ENCODE data around the gene NFIX. TPM values are rescaled to one million over a fixed set of nuclear protein-coding genes. Genes with fewer than 3 reads are reported as not detected.

Gene NFIX
- total and polyA plus RNA-seq, 2 of the 13 experiments (the other 11 are each of a cell fraction or from before 2014, with no cell fraction given): 3.4 to 5.4 TPM

DNA sequence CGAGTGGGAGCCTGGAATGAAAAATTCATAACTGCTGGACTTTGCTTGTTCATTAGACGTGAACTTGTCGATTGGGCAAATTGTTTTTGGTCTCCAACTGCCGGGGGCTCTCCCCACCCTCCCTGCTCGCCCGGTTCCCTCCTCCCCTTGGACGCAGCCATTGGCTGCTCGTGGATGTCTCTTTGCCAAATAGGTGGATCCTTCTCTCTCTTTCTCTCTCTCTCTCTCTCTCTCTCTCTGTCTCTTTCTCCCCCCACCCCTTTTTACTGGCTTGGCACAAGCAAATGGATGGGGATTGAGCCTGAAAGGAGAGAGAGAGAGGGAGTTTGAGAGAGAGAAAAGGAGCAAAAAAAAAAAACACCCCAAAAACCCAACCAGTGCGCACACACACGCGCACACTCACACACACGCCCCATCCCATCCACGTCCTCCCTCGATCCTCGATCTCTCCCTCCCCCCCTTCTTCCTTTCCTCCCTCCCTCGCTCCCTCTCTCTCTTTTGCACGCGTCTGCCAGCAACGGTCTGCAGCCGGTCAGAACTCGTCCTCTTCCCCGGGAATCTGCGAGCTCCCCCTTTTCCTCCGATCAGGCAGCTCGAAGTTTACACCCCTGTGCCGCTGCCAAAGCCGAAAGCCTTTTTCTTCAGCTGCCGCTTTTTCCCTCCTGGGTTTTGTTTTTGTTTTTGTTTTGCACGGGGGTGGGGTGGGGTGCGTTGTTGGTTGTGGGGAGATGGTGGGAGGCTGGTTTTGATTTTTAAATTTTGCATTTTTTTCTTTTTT, 27.8 kb downstream of the NFIX start (continued):
- TF ChIP-seq, protein P1, sequence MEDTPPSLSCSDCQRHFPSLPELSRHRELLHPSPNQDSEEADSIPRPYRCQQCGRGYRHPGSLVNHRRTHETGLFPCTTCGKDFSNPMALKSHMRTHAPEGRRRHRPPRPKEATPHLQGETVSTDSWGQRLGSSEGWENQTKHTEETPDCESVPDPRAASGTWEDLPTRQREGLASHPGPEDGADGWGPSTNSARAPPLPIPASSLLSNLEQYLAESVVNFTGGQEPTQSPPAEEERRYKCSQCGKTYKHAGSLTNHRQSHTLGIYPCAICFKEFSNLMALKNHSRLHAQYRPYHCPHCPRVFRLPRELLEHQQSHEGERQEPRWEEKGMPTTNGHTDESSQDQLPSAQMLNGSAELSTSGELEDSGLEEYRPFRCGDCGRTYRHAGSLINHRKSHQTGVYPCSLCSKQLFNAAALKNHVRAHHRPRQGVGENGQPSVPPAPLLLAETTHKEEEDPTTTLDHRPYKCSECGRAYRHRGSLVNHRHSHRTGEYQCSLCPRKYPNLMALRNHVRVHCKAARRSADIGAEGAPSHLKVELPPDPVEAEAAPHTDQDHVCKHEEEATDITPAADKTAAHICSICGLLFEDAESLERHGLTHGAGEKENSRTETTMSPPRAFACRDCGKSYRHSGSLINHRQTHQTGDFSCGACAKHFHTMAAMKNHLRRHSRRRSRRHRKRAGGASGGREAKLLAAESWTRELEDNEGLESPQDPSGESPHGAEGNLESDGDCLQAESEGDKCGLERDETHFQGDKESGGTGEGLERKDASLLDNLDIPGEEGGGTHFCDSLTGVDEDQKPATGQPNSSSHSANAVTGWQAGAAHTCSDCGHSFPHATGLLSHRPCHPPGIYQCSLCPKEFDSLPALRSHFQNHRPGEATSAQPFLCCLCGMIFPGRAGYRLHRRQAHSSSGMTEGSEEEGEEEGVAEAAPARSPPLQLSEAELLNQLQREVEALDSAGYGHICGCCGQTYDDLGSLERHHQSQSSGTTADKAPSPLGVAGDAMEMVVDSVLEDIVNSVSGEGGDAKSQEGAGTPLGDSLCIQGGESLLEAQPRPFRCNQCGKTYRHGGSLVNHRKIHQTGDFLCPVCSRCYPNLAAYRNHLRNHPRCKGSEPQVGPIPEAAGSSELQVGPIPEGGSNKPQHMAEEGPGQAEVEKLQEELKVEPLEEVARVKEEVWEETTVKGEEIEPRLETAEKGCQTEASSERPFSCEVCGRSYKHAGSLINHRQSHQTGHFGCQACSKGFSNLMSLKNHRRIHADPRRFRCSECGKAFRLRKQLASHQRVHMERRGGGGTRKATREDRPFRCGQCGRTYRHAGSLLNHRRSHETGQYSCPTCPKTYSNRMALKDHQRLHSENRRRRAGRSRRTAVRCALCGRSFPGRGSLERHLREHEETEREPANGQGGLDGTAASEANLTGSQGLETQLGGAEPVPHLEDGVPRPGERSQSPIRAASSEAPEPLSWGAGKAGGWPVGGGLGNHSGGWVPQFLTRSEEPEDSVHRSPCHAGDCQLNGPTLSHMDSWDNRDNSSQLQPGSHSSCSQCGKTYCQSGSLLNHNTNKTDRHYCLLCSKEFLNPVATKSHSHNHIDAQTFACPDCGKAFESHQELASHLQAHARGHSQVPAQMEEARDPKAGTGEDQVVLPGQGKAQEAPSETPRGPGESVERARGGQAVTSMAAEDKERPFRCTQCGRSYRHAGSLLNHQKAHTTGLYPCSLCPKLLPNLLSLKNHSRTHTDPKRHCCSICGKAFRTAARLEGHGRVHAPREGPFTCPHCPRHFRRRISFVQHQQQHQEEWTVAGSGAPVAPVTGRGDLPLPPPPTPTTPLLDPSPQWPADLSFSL (CRISPR knock-in tag; IDR thresholded peaks at IDR 0.05): peak; percentile 24; the same call in 1 of the 2 replicates
- TF ChIP-seq, protein P2, sequence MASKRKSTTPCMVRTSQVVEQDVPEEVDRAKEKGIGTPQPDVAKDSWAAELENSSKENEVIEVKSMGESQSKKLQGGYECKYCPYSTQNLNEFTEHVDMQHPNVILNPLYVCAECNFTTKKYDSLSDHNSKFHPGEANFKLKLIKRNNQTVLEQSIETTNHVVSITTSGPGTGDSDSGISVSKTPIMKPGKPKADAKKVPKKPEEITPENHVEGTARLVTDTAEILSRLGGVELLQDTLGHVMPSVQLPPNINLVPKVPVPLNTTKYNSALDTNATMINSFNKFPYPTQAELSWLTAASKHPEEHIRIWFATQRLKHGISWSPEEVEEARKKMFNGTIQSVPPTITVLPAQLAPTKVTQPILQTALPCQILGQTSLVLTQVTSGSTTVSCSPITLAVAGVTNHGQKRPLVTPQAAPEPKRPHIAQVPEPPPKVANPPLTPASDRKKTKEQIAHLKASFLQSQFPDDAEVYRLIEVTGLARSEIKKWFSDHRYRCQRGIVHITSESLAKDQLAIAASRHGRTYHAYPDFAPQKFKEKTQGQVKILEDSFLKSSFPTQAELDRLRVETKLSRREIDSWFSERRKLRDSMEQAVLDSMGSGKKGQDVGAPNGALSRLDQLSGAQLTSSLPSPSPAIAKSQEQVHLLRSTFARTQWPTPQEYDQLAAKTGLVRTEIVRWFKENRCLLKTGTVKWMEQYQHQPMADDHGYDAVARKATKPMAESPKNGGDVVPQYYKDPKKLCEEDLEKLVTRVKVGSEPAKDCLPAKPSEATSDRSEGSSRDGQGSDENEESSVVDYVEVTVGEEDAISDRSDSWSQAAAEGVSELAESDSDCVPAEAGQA (IDR thresholded peaks at IDR 0.05; ENCODE audit: low read depth): 0 out of 2 replicates have a peak, but pooled peaks have one; percentile 57
- TF ChIP-seq, protein P2 (CRISPR knock-in tag; IDR thresholded peaks at IDR 0.05; ENCODE audit: borderline replicate concordance): no peak
- TF ChIP-seq, protein P3, sequence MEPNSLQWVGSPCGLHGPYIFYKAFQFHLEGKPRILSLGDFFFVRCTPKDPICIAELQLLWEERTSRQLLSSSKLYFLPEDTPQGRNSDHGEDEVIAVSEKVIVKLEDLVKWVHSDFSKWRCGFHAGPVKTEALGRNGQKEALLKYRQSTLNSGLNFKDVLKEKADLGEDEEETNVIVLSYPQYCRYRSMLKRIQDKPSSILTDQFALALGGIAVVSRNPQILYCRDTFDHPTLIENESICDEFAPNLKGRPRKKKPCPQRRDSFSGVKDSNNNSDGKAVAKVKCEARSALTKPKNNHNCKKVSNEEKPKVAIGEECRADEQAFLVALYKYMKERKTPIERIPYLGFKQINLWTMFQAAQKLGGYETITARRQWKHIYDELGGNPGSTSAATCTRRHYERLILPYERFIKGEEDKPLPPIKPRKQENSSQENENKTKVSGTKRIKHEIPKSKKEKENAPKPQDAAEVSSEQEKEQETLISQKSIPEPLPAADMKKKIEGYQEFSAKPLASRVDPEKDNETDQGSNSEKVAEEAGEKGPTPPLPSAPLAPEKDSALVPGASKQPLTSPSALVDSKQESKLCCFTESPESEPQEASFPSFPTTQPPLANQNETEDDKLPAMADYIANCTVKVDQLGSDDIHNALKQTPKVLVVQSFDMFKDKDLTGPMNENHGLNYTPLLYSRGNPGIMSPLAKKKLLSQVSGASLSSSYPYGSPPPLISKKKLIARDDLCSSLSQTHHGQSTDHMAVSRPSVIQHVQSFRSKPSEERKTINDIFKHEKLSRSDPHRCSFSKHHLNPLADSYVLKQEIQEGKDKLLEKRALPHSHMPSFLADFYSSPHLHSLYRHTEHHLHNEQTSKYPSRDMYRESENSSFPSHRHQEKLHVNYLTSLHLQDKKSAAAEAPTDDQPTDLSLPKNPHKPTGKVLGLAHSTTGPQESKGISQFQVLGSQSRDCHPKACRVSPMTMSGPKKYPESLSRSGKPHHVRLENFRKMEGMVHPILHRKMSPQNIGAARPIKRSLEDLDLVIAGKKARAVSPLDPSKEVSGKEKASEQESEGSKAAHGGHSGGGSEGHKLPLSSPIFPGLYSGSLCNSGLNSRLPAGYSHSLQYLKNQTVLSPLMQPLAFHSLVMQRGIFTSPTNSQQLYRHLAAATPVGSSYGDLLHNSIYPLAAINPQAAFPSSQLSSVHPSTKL (CRISPR knock-in tag; IDR thresholded peaks at IDR 0.05): peak; percentile 16; the same call in 1 of the 2 replicates
- TF ChIP-seq MAZ (IDR thresholded peaks at IDR 0.05; ENCODE audit: borderline replicate concordance, low read depth, low read length) (peak; percentile 62; the same call in 1 of the 2 replicates), MAZ (CRISPR knock-in tag; IDR thresholded peaks at IDR 0.05; ENCODE audit: low read depth) (0 out of 2 replicates have a peak, but pooled peaks have one; percentile 19), HOXA3 (CRISPR knock-in tag; IDR thresholded peaks at IDR 0.05) (peak; percentile 56; the same call in 1 of the 2 replicates), ZBTB7B (CRISPR knock-in tag; IDR thresholded peaks at IDR 0.05) (no peak), ZNF619 (CRISPR knock-in tag; IDR thresholded peaks at IDR 0.05) (0 out of 2 replicates have a peak, but pooled peaks have one; percentile 27)
